Body of pancreas (tissue), 4 donors: ENCODE data around the gene TSPO2. TPM values are rescaled to one million over a fixed set of nuclear protein-coding genes. Genes with fewer than 3 reads are reported as not detected.
A peak's percentile ranks its signal among the peaks of the same experiment; 100 is the strongest.
"Not testable (repeated sequence)": the region's sequence is repeated elsewhere in the genome, so short reads cannot be mapped to it uniquely, and the experiment has no call there.

Experiments used
- ATAC-seq: fragments of 150-250 bp; one replicate; pipeline ENCODE4 v1.9.1; 2016
- DNase-seq, 4 donors: peaks; one replicate each; pipeline ENCODE4 v3.0.0-alpha.2; 2019
- H3K27ac ChIP-seq, 4 donors: fragments of 200-600 bp; sonication (generic); 1 replicate in 3 of 4; 2 replicates in 1 of 4; pipeline versions ENCODE4 v1.5.1 to v1.6.1; 2016 to 2019; ENCODE audit warnings: mild to moderate bottlenecking in 1 of 4, mixed read lengths in 1 of 4, moderate library complexity in 1 of 4
- H3K27me3 ChIP-seq, 2 donors: fragments of 200-600 bp; sonication (generic); one replicate each; pipeline ENCODE4 v1.6.0; 2016; ENCODE audit warnings: mild to moderate bottlenecking in 1 of 2
- H3K36me3 ChIP-seq, 2 donors: fragments of 200-600 bp; sonication (generic); replicated peaks in 1 of 2; 2 replicates each; pipeline ENCODE4 v1.5.1; 2016; ENCODE audit warnings: low read depth in 2 of 2; ENCODE audit not compliant: insufficient read depth in 1 of 2
- H3K4me1 ChIP-seq: fragments of 200-600 bp; sonication (generic); one replicate; pipeline ENCODE4 v1.6.0; 2016
- H3K4me3 ChIP-seq, 2 donors: fragments of 200-600 bp; sonication (generic); 1 replicate in 1 of 2; 2 replicates in 1 of 2; pipeline ENCODE4 v1.5.1; 2016 to 2019
- H3K9me3 ChIP-seq, 3 donors: fragments of 200-600 bp; sonication (generic); 1 replicate in 2 of 3; 2 replicates in 1 of 3; pipeline ENCODE4 v1.5.1; 2016
- POLR2A ChIP-seq, 3 donors: fragments of 450-650 bp; IDR thresholded peaks; one replicate each; pipeline ENCODE4 v1.6.1; 2016; ENCODE audit warnings: antibody characterized with exemption in 3 of 3, mild to moderate bottlenecking in 2 of 3
- WGBS, 2 donors: methylation state at CpG; one replicate each; pipeline ENCODE4 v1.1.5; 2017; 5-methylcytosine and 5-hydroxymethylcytosine counted together
- intact Hi-C: fragments of 100-400 bp; cut with DNase I; formaldehyde crosslinking; loops from one replicate; pipeline ENCODE4 v1.15.1; 2023
- total RNA-seq, 2 donors: library from RNA; depleted of rRNA; stranded (reverse); fragments of >200 nt; gene quantifications; one replicate each; pipeline ENCODE4 v1.1.0, GENCODE V29; 2016
- TF ChIP-seq, protein P1 (sequence below), 7 experiments: fragments of 450-650 bp in 4 of 7; fragments of 200-600 bp in 3 of 7; sonication (generic) in 3 of 7; IDR thresholded peaks; one replicate each; pipeline ENCODE4 v1.5.1; 2016 to 2019; ENCODE audit warnings: antibody characterized with exemption in 7 of 7

TSPO2 gene
- total RNA-seq, 2 donors from 2014 or later = not detected

DNA sequence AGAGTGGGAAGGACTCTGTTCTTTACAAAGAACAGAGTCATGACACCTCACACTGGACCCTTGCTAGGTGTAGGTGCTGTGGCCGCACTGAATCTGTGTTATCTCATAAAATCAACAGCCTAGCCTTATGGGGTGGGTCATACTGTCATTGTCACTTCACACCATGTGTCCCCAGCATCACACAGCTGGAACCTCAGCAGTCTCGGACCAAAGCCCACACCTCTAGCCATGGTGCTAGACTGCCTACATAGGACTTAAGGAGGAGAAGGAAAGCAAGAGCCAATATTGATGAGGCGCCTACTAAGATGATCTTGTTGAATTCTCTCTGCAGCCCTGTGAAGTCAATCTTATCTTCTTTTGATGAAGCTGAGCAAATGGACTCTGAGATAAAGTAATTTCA is 34.3 kb upstream of the TSPO2 start:
- no peak for DNase-seq
- H3K4me3 ChIP-seq = no peak overlapping the region
- H3K9me3 ChIP-seq = no peaks in the 10 kb centered on the region
- WGBS, 2 donors = 97% methylated on average over 3 of the region's 3 CpGs
- H3K36me3 ChIP-seq = no peaks in the 10 kb centered on the region
- intact Hi-C loops = no loop called here
- ATAC-seq = no peak
- H3K27ac ChIP-seq = no peak overlapping the region
- no peaks in the 10 kb centered on the region for H3K27me3 ChIP-seq
- TF ChIP-seq, protein P1, sequence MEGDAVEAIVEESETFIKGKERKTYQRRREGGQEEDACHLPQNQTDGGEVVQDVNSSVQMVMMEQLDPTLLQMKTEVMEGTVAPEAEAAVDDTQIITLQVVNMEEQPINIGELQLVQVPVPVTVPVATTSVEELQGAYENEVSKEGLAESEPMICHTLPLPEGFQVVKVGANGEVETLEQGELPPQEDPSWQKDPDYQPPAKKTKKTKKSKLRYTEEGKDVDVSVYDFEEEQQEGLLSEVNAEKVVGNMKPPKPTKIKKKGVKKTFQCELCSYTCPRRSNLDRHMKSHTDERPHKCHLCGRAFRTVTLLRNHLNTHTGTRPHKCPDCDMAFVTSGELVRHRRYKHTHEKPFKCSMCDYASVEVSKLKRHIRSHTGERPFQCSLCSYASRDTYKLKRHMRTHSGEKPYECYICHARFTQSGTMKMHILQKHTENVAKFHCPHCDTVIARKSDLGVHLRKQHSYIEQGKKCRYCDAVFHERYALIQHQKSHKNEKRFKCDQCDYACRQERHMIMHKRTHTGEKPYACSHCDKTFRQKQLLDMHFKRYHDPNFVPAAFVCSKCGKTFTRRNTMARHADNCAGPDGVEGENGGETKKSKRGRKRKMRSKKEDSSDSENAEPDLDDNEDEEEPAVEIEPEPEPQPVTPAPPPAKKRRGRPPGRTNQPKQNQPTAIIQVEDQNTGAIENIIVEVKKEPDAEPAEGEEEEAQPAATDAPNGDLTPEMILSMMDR (IDR thresholded peaks at IDR 0.05) = no peak
- TF ChIP-seq POLR2A (IDR thresholded peaks at IDR 0.05) = no peak
- peaks cover 25% of the 10 kb centered on the region for H3K4me1 ChIP-seq

DNA sequence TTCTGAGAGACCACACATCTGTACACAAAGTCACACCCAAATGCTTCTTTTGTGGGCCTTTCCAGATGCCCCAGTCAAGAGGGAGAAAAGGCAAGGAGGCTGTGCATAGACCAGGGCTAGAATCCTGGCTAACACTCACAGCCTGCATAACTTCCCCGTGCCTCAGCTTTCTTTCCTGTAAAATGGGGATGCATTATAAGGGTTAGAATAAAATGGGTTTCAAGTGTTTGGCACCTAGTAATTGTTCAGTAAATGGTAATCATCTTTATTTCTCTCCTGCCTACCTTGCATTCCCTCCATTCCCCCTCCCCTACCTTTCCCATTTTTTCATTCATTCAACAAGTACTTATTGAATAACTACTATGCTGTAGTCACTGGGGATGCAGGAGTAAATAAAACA is 32.6 kb upstream of the TSPO2 start:
- DNase-seq = no peak
- ATAC-seq = no peak
- WGBS, 2 donors = 93 to 100% methylated on average over 1 of the region's 1 CpG
- Histone ChIP-seq H3K27me3 (no peaks in the 10 kb centered on the region), H3K4me3 (no peak overlapping the region), H3K4me1 (peaks cover 41% of the 10 kb centered on the region), H3K9me3 (no peaks in the 10 kb centered on the region), H3K27ac (no peak overlapping the region), H3K36me3 (no peaks in the 10 kb centered on the region)
- intact Hi-C loops = no loop called here
- no peak for TF ChIP-seq POLR2A (IDR thresholded peaks at IDR 0.05)

DNA sequence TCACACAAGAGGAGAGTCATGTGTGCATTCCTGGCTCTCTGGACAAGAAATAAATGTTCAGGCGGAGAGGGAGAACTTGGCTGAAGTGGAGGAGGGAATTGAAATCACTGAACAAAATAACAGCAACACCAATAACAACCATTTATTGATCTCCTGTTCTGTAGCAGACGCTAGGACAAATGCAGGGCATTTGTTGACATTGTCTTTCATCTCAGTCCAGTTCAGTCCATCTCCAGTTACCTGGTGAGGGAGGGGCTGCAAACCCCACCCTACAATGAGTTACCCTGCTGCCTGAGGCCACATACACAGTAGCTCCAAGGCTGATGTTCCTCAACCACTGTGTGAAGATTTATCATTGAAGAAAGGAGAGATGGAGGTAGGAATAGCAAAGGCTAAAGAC is 30.6 kb upstream of the TSPO2 start:
- ATAC-seq = no peak
- no peaks in the 10 kb centered on the region for H3K27me3 ChIP-seq
- no peaks in the 10 kb centered on the region for H3K9me3 ChIP-seq
- TF ChIP-seq, protein P1 (IDR thresholded peaks at IDR 0.05) = no peak
- TF ChIP-seq POLR2A (IDR thresholded peaks at IDR 0.05) = no peak
- H3K36me3 ChIP-seq = no peaks in the 10 kb centered on the region
- intact Hi-C loops = no loop called here
- 45 to 62% methylated on average over 2 of the region's 2 CpGs for WGBS, 2 donors
- peaks cover 45% of the 10 kb centered on the region for H3K4me1 ChIP-seq
- DNase-seq = no peak
- peak overlapping the region in 2 of 4 donors; percentile 17 to 83 for H3K27ac ChIP-seq
- no peak overlapping the region for H3K4me3 ChIP-seq

DNA sequence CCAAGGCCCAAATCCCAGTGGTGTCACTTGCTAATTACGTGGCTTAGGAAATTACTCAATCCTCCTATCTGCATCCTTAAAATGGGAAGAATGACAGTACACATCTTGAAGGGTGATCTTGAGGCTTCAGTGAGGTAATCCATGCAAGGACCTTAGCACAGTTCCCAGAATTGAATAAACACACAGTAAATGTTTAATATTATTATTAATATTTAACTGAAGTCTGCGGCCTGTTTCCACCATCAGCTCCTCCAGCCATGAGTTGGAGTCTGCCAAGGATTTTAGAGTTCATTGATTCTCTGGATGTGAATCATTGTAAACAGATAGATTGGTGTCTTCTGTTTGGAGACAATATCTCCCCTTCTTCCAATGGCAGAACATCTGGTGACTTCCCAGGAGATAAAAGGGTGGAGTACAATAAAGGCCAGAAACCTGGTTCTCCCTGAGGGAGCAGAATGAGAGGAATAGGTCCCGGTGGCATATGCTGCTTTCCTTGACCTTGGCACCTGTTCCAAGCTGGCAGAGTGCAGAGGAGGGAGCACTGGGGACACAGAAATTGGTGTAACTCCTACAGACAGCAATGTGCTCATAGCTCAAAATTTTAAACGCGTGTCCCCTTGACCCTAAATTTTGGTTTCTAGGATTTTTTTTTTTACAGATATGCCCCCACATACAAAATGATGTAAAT is 28.7 kb upstream of the TSPO2 start:
- TF ChIP-seq POLR2A (IDR thresholded peaks at IDR 0.05) = no peak
- TF ChIP-seq, protein P1 (IDR thresholded peaks at IDR 0.05) = peak in 1 of 7 experiments; percentile 7
- Histone ChIP-seq H3K4me3 (no peak overlapping the region), H3K9me3 (no peaks in the 10 kb centered on the region), H3K27me3 (no peaks in the 10 kb centered on the region), H3K27ac (peak overlapping the region; percentile 76 to 90 (median 84)), H3K4me1 (peaks cover 63% of the 10 kb centered on the region), H3K36me3 (no peaks in the 10 kb centered on the region)
- DNase-seq (peak; percentile 82 to 90 (median 88)), ATAC-seq (peak; percentile 93)
- intact Hi-C loops = no loop called here
- WGBS, 2 donors = 19 to 32% methylated on average over 5 of the region's 5 CpGs

DNA sequence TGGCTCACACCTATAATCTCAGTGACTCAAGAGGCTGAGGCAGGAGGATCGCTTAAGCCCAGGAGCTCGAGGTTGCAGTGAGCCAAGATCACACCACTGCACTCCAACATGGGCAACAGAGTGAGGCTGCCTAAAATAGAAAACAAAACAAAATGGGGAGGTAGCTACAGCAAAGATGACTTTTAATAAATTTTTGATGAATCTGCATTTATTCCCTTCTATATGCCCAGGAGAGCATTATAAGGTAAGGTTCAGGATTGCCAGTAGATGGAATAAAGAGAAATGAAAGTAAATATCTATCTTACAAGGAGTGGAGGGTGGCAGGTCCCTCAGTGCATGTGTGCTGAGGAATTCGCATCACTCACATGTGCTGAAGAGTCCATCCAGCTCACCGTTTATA is 27.5 kb upstream of the TSPO2 start:
- TF ChIP-seq, protein P1 (IDR thresholded peaks at IDR 0.05) = no peak
- TF ChIP-seq POLR2A (IDR thresholded peaks at IDR 0.05) = no peak
- peak overlapping the region in 3 of 4 donors; percentile 83 to 90 (median 84) for H3K27ac ChIP-seq
- H3K27me3 ChIP-seq = no peaks in the 10 kb centered on the region
- DNase-seq = no peak
- WGBS, 2 donors = 75 to 91% methylated on average over 4 of the region's 4 CpGs
- no peaks in the 10 kb centered on the region for H3K36me3 ChIP-seq
- intact Hi-C loops = no loop called here
- ATAC-seq = no peak
- no peaks in the 10 kb centered on the region for H3K9me3 ChIP-seq
- H3K4me3 ChIP-seq = no peak overlapping the region
- peaks cover 73% of the 10 kb centered on the region for H3K4me1 ChIP-seq

DNA sequence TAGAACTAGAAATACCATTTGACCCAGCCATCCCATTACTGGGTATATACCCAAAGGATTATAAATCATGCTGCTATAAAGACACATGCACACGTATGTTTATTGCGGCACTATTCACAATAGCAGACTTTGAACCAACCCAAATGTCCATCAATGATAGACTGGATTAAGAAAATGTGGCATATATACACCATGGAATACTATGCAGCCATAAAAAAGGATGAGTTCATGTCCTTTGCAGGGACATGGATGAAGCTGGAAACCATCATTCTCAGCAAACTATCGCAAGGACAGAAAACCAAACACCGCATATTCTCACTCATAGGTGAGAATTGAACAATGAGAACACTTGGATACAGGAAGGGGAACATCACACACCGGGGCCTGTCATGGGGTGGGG is 26.4 kb upstream of the TSPO2 start:
- H3K9me3 ChIP-seq, H3K27me3 ChIP-seq, intact Hi-C loops, H3K27ac ChIP-seq, ATAC-seq, H3K36me3 ChIP-seq, DNase-seq, H3K4me3 ChIP-seq: not testable (repeated sequence)
- H3K4me1 ChIP-seq = peaks cover 84% of the 10 kb centered on the region
- 98 to 100% methylated on average over 5 of the region's 5 CpGs for whole genome bisulfite sequencing, 2 donors
